Subcutaneous adipose tissue (tissue), 4 donors: ENCODE results near the gene PCBP3. TPM values are rescaled to one million over a fixed set of nuclear protein-coding genes. Genes with fewer than 3 reads are reported as not detected.

Experiments
- total RNA-seq, 4 donors: library from RNA; depleted of rRNA; stranded (reverse); fragments of >200 nt; gene quantifications; one replicate each; pipeline ENCODE4 v1.1.0, GENCODE V29; 2016
- TF ChIP-seq, protein P1 (sequence below): fragments of 450-650 bp; IDR thresholded peaks from one replicate; pipeline ENCODE4 v1.5.1; 2016; ENCODE audit warnings: low read depth, mild to moderate bottlenecking, control low read depth, antibody characterized with exemption, moderate library complexity

PCBP3 gene
- total RNA-seq, 4 donors from 2014 or later, result 3.4 to 11.0 (median 5.7) TPM

- TF ChIP-seq, protein P1, sequence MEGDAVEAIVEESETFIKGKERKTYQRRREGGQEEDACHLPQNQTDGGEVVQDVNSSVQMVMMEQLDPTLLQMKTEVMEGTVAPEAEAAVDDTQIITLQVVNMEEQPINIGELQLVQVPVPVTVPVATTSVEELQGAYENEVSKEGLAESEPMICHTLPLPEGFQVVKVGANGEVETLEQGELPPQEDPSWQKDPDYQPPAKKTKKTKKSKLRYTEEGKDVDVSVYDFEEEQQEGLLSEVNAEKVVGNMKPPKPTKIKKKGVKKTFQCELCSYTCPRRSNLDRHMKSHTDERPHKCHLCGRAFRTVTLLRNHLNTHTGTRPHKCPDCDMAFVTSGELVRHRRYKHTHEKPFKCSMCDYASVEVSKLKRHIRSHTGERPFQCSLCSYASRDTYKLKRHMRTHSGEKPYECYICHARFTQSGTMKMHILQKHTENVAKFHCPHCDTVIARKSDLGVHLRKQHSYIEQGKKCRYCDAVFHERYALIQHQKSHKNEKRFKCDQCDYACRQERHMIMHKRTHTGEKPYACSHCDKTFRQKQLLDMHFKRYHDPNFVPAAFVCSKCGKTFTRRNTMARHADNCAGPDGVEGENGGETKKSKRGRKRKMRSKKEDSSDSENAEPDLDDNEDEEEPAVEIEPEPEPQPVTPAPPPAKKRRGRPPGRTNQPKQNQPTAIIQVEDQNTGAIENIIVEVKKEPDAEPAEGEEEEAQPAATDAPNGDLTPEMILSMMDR, result no peak
Observed at GRCh38 chr21:45932922-45933502, 289.5 kb downstream of the PCBP3 start.

GRCh38 chr21:45934085-45934484 lies 290.6 kb downstream of the PCBP3 start:
- TF ChIP-seq, protein P1, result no peak

- TF ChIP-seq, protein P1, result no peak
Observed at GRCh38 chr21:45934554-45934953, 291.0 kb downstream of the PCBP3 start.

DNA sequence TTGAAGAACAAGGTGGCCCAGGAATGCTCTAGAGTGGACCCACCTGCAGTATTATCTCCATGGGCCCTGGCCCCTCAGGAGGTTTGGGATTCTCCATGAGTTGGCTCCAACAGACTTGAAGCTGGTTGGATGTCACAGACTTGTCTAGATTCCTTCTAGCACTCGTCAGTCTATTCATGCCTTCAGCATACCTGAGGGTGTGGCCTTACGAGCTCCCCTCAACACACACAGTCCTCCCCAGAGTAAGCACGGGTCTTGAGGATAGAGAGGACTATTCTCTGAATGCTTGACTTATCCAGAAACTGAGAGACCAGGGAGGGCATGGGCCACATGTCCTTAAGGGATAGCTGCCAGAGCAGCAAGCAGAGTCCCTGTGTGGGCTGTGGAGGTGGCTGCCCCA lies 292.1 kb downstream of the PCBP3 start:
- TF ChIP-seq, protein P1, result no peak

DNA sequence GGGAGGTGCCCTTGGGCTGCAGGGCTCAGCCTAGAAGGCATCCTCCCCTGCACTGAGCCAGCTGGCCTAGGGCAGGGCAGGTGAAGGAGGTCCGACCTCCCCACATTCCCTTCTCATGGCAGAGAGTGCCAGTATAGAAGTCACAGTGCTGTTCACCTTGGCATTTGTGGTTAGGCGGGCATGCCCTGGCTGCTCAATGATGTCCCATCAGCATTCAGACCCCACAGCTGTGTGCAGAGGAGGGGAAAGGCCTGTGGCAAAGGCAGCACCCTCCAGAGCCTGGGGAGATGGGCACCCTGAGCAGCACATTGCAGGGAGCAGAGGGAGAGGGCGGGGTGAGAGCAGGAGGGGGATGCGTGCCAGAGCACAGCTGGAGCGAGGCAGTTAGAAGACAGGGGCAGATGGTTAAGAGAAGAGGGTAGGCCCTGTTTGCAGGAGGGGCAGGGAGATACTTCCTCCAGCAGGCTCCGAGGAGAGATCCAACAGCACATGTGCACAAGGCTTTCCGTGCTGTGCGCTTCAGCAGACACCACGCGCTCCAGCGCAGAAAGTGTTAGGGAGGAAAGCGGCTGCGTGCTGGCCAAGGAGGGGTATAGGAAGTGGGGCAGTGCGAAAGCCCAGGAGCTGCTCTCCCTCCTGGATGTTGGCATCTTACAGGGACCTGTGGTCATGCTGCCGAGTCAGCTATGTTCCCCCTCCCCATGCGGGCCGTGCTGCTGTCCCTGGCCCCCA lies 294.4 kb downstream of the PCBP3 start:
- TF ChIP-seq, protein P1, result no peak

GRCh38 chr21:45938453-45938755 lies 294.9 kb downstream of the PCBP3 start:
- TF ChIP-seq, protein P1, result no peak

GRCh38 chr21:45938811-45939520 lies 295.4 kb downstream of the PCBP3 start:
- TF ChIP-seq, protein P1, result no peak
